Activated naive CD4-positive, alpha-beta T cell treated with anti-CD3 and anti-CD28 coated beads, Interleukin-2, amount 50 U/mL, for 24 hours (primary cell): ENCODE measurements around the gene LCP2.

Source experiments
- H3K27ac Mint-ChIP-seq: one replicate; pipeline ENCODE4 v1.8.0; 2021; ENCODE audit warnings: mild to moderate bottlenecking, mixed read lengths
- H3K27me3 Mint-ChIP-seq: one replicate; pipeline ENCODE4 v1.8.0; 2021; ENCODE audit warnings: mixed read lengths
- H3K36me3 Mint-ChIP-seq: one replicate; pipeline ENCODE4 v1.8.0; 2021; ENCODE audit warnings: mixed read lengths
- H3K4me1 Mint-ChIP-seq: one replicate; pipeline ENCODE4 v1.8.0; 2021; ENCODE audit warnings: mixed read lengths
- H3K4me3 Mint-ChIP-seq: one replicate; pipeline ENCODE4 v1.8.0; 2021; ENCODE audit warnings: mild to moderate bottlenecking, mixed read lengths
- H3K9me3 Mint-ChIP-seq: one replicate; pipeline ENCODE4 v1.8.0; 2021; ENCODE audit warnings: mixed read lengths

LCP2 gene

DNA sequence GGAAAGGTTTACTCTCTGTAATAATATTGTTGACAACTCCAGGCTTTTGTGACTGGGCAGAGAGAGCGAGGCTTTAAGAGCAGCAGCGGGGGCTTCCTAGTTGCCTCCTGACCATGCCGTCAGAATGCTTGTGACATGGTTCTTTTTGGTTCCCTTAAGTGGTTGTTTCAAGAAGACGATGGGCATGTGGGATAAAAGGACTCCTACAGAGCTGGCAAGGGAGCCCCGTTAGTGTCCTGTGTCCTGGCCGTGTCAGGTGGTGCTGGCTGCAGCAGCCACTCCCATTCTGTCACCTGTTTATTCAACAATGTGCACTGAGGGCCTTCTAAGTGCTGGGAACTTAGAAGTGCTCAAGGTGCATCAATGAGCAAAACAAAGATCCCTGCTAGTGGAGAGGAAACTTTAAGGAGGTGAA is 19.7 kb downstream of the LCP2 start:
- peaks cover 92% of the 10 kb centered on the region for H3K4me1 Mint-ChIP-seq
- H3K27me3 Mint-ChIP-seq = no peaks in the 10 kb centered on the region
- H3K27ac Mint-ChIP-seq = peak overlapping the region; percentile 76
- no peaks in the 10 kb centered on the region for H3K9me3 Mint-ChIP-seq
- H3K4me3 Mint-ChIP-seq = peak overlapping the region; percentile 66
- peaks cover 22% of the 10 kb centered on the region for H3K36me3 Mint-ChIP-seq

DNA sequence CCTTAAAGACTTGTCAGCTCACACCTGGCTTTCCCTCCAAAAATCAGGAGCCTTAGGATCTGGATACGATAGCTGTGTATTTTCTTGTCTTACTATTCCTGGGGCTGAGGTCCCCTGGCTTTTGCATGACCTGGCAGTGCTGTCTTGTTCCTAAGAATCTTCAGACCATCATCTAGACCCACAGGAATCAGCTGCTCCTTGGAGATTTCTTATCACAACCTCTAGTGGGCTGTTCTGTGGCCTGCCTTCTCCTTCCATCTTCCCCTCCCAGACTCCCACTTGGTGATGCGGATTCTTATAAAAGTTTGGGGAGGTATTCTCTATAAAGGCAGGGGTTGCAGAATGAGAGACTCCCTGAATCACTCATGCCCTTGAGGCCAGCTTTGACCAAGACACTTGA is 21.4 kb downstream of the LCP2 start:
- Mint-ChIP-seq H3K27ac (peak overlapping the region; percentile 97), H3K36me3 (peaks cover 20% of the 10 kb centered on the region), H3K4me3 (peak overlapping the region; percentile 62), H3K4me1 (peaks cover 89% of the 10 kb centered on the region), H3K9me3 (no peaks in the 10 kb centered on the region), H3K27me3 (no peaks in the 10 kb centered on the region)

DNA sequence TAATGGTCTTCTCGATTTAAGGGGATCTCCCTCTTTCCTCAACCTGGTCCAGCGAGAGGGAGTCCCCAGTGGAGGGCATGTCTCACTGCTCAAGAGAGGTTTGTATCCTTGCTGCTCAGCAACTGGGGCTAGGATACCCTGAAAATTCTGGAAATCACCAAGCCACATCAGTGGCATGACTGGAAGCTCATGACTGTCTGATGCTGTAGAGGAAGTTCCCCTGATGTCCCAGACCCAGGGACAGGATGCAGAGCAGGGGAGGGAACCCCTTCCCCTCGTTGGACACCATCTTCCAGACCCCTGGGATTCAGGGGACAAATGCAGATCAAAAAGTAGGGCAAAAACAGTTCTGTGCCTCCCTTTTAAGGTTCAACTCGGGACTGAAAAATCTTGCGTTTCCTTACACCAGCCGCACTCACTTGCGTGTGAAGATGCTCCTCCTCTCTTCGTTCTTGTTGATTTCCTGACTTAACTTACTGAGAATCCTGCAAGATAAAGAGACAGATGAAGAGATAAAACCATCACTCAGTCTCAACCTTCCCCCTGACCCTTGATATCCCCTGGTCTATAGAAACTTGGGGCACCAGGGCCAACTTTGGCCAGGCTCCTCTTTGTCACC is 22.1 kb downstream of the LCP2 start:
- Mint-ChIP-seq H3K9me3 (no peaks in the 10 kb centered on the region), H3K27me3 (no peaks in the 10 kb centered on the region), H3K4me3 (peak overlapping the region; percentile 62), H3K27ac (peak overlapping the region; percentile 97), H3K36me3 (peaks cover 25% of the 10 kb centered on the region), H3K4me1 (peaks cover 90% of the 10 kb centered on the region)

DNA sequence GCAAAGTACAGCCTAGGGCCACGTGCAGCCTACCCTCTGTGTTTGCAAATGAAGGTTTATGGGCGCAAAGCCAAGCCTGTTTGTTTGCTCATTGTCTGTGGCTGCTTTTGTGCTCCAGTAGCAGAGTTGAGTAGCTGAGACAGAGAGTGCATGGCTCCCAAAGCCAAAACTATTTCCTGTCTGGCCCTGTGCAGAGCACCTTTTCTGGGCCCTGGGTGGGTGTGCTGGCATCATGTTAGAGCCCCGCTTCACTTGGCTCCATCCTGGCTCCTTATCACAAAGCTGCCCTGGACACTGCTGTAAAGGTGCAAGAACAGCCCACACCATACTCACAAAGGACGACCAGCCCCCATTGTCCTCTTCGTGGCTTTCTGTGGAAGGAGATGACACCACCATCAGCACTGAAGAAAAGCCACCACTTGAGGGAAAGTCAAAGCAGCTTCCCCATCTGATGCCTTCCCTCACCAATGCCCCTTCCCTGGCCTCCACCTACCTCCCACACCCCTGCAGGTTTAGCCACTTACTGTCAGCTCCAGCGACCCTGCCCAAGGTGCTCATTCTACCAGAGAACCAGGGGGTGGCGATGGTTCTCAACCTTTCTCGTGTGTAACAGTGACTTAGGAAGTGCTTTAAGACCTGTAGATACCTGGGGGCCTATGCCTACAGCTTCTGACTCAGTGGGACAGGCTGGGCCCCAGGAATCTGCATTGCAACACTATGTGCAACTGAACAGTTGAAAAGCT is 23.4 kb downstream of the LCP2 start:
- H3K27ac Mint-ChIP-seq = peak overlapping the region; percentile 98
- H3K4me3 Mint-ChIP-seq = peak overlapping the region; percentile 84
- H3K27me3 Mint-ChIP-seq = no peaks in the 10 kb centered on the region
- H3K9me3 Mint-ChIP-seq = no peaks in the 10 kb centered on the region
- peaks cover 90% of the 10 kb centered on the region for H3K4me1 Mint-ChIP-seq
- peaks cover 28% of the 10 kb centered on the region for H3K36me3 Mint-ChIP-seq

DNA sequence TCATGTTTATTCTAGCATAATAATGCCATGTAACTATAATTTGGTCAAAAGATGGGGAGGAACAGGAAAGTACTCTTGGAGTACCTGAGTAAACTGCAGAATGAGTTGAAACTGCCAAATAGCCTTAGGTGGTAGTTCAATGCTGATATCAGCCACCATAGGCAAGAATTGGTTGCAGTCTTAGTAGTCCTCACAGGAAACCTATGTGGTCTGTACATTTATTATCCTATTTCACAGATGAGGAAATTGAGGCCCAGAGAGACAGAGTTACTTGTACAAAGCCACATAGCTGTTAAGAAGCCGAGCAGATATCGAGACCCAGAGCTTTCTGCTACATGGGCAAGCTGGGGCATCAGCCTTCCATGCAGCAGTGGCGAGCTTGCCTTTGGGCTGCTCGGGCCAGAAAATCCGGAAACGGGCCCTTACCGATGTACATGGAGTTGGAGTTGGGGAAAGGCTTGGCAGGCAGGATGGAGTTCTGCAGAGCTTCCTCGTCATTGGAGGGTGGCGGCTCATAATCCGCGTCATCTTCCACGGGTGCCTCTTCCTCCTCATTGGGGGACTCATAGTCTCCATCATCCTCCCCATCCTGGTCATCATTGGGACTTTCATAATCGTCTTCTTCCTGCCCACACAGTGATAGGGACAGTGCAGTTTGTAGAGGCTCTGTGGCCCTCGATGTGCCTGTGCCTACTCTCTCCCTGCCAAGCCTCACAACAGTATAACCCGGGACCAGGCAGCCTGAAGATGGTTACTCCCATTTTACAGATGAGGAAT is 27.1 kb downstream of the LCP2 start:
- H3K9me3 Mint-ChIP-seq = no peaks in the 10 kb centered on the region
- H3K36me3 Mint-ChIP-seq = peaks cover 28% of the 10 kb centered on the region
- no peaks in the 10 kb centered on the region for H3K27me3 Mint-ChIP-seq
- no peak overlapping the region for H3K4me3 Mint-ChIP-seq
- H3K27ac Mint-ChIP-seq = peak overlapping the region; percentile 91
- peaks cover 91% of the 10 kb centered on the region for H3K4me1 Mint-ChIP-seq

DNA sequence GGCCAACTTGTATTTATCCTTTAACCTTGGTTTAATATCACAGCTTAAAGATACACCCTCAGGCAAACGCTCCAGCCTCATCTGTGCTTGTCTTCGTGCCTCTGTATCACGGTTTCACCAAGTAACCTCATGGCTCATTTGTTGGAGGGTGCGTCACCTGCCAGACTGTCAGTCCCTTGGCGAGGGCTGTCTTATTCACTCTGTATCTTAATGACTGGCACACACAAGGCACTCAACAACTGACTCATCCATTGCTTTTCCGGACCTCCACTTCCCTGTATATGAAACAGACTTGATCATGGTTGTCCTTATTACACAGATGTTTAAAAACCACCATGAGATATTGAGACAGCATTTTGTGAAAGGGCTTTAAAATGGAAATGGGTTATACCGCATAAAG is 28.0 kb downstream of the LCP2 start:
- no peaks in the 10 kb centered on the region for H3K9me3 Mint-ChIP-seq
- peaks cover 86% of the 10 kb centered on the region for H3K4me1 Mint-ChIP-seq
- H3K27me3 Mint-ChIP-seq = no peaks in the 10 kb centered on the region
- H3K36me3 Mint-ChIP-seq = peaks cover 25% of the 10 kb centered on the region
- peak overlapping the region; percentile 90 for H3K27ac Mint-ChIP-seq
- H3K4me3 Mint-ChIP-seq = peak overlapping the region; percentile 66

DNA sequence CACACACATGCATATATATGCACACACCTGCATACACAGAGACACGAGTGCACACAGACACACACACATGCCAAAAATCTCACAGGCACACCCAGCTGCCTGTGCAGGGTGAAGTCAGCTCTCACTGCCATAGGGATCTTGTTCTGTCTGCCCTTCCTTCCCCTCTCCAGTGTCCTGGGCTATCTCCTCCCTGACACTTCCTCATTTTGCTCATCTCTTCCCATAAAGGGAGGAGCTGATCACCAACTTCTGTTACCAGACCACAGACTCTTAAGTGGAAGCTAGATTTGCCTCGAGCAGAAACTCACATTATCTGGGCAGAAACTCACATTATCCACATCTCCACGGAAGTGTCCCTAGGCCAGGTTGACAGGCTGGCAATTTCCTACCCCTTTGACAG is 28.7 kb downstream of the LCP2 start:
- Mint-ChIP-seq H3K9me3 (no peaks in the 10 kb centered on the region), H3K36me3 (peaks cover 25% of the 10 kb centered on the region), H3K27me3 (no peaks in the 10 kb centered on the region), H3K4me1 (peaks cover 86% of the 10 kb centered on the region), H3K27ac (peak overlapping the region; percentile 90), H3K4me3 (peak overlapping the region; percentile 5)

DNA sequence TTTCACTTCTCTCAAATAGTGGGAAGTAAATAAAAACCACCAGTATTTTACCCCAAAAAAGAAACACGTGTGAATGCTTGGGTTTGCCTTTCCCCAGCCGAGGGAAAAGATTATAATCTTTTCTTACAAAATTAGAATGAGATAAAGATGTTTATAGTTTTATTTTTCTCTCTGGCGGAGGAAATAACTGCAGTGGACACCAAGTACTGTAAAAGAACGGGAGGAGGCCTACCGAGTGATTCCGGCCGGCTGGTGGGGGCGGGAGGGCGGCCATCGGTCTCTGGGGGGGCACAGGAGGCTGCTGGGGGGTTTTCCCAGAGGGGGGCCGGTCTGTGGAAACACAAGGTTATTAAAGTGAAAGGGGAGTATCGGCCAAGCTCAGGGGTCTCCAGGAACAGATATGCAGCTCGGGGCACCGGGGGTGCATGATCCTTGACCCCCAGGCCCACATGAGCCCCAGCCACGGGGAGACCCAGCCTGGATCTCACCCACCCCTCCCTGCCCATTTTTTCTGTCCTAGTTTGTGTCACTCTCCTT is 29.4 kb downstream of the LCP2 start:
- peak overlapping the region; percentile 73 for H3K4me3 Mint-ChIP-seq

DNA sequence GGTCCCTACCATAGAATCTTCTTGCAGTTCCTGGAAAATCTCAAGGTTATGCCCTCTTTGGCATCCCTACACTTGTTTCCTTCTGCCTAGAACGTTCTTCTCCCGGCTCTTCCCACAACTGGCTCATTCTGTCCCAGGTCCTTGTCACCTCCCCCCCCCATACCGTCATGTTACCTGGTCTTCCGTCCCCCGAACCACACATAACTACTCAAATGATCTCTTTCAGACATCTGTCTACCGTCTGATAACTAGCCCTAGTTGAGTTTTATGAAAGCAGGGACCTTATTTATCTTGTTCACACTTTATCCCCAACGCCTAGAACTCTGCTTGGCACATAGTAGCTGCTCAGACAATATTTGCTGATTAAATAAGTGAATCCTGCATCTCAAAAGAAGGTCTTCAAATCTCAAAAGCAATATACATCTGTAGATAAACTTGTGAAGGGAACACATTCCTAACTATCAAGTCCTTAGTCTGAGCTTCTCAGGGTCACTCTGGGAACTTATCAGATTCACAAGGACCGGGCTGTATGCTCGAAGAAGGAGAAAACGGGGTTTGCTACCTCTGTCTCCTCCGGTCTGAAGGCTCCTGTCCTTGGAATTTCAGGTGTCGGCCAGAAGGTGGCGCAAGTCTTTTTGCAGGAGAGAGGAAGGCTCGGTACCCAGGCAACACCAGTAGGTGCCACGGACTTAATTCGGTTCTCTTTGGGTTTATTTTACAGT is 30.0 kb downstream of the LCP2 start:
- peaks cover 90% of the 10 kb centered on the region for H3K4me1 Mint-ChIP-seq
- peaks cover 29% of the 10 kb centered on the region for H3K36me3 Mint-ChIP-seq
- no peaks in the 10 kb centered on the region for H3K27me3 Mint-ChIP-seq
- H3K9me3 Mint-ChIP-seq = no peaks in the 10 kb centered on the region
- H3K27ac Mint-ChIP-seq = peak overlapping the region; percentile 87
- peak overlapping the region; percentile 73 for H3K4me3 Mint-ChIP-seq

More for the DNA sequence above, 29.4 kb downstream of the LCP2 start:
- no peaks in the 10 kb centered on the region for H3K27me3 Mint-ChIP-seq
- peak overlapping the region; percentile 87 for H3K27ac Mint-ChIP-seq
- H3K36me3 Mint-ChIP-seq = peaks cover 28% of the 10 kb centered on the region
- H3K4me1 Mint-ChIP-seq = peaks cover 88% of the 10 kb centered on the region
- no peaks in the 10 kb centered on the region for H3K9me3 Mint-ChIP-seq

DNA sequence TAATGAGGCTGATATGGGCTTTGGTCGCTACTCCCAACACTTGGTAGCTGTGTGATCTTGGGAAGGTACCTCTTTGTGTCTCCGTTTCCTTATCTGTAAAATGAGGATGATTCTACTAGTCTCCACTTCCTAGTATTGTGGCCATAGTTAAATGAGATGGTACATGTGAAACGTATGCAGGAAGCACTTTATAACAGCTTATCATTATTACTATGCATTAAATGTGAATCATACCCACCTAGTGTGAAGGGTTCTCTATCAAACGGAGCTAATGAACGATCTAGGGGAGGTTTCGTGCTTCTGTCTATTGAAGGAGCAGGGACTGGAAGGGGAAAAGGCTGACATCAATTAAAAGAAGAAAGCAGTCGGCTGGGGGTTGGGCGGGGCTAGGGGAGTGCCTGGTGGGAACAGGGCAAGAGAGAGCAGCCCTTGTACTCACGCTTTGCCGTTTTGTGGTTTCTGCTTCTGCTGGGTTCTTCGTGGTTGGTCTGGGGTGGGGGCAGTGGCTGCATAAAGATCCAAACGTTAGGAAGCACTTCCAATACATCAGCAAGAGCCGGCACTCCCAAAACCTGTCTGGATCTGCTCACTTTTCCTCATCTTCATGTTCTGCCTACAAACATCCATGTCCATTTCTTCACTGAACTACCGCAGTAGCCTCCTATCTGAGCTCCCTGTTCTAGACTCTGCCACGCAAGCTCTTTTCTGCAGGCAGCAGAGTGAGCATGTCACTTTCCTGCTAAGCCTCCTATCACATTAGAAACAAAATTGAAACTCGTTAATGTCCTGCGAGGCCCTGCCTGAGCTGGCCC is 30.8 kb downstream of the LCP2 start:
- no peaks in the 10 kb centered on the region for H3K9me3 Mint-ChIP-seq
- H3K4me1 Mint-ChIP-seq = peaks cover 93% of the 10 kb centered on the region
- H3K27me3 Mint-ChIP-seq = no peaks in the 10 kb centered on the region
- peaks cover 32% of the 10 kb centered on the region for H3K36me3 Mint-ChIP-seq
- peak overlapping the region; percentile 73 for H3K4me3 Mint-ChIP-seq
- H3K27ac Mint-ChIP-seq = peak overlapping the region; percentile 87

DNA sequence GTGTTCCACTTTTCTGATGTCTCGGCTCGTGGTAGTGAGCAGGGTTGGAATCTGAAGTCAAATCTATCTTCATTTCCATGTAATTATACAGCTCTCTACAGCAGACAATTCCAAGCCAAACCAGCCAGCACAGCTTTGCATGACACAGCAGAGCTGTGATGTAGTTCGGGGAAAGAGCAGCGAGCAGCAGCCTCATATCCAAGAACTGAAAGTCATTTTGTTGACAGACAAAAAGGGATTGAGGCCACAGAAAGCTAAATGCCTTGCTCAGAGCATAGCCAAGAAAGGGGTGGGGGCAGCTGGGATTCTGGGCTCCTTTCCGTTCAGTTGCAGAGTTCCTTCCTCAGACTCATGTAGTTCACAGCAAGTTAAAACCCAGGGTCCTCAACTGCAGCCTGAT is 32.1 kb downstream of the LCP2 start:
- Mint-ChIP-seq H3K4me1 (peaks cover 94% of the 10 kb centered on the region), H3K9me3 (no peaks in the 10 kb centered on the region), H3K4me3 (no peak overlapping the region), H3K27ac (peak overlapping the region; percentile 59), H3K36me3 (peaks cover 38% of the 10 kb centered on the region), H3K27me3 (no peaks in the 10 kb centered on the region)

DNA sequence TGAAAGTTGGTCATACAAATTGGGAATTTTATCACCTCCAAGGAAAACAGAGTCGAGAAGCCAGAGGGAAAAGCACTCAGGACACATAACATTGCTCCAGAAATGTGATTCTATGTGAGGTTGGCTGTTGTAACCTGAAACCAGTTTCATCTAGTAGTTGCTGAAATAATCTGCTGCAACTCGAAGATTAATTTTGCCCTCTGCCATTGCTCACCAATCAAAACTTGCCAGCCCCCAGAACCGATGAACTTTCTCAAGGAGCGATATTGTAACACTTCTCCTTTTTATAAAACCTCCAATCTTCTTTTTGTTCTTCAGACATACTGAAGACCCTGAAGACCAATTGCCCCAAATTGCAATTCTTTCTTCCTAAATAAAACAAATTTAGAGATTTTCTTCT is 33.7 kb downstream of the LCP2 start:
- H3K27ac Mint-ChIP-seq = peak overlapping the region; percentile 90
- H3K36me3 Mint-ChIP-seq = peaks cover 45% of the 10 kb centered on the region
- H3K27me3 Mint-ChIP-seq = no peaks in the 10 kb centered on the region
- peaks cover 94% of the 10 kb centered on the region for H3K4me1 Mint-ChIP-seq
- H3K9me3 Mint-ChIP-seq = no peaks in the 10 kb centered on the region
- no peak overlapping the region for H3K4me3 Mint-ChIP-seq

DNA sequence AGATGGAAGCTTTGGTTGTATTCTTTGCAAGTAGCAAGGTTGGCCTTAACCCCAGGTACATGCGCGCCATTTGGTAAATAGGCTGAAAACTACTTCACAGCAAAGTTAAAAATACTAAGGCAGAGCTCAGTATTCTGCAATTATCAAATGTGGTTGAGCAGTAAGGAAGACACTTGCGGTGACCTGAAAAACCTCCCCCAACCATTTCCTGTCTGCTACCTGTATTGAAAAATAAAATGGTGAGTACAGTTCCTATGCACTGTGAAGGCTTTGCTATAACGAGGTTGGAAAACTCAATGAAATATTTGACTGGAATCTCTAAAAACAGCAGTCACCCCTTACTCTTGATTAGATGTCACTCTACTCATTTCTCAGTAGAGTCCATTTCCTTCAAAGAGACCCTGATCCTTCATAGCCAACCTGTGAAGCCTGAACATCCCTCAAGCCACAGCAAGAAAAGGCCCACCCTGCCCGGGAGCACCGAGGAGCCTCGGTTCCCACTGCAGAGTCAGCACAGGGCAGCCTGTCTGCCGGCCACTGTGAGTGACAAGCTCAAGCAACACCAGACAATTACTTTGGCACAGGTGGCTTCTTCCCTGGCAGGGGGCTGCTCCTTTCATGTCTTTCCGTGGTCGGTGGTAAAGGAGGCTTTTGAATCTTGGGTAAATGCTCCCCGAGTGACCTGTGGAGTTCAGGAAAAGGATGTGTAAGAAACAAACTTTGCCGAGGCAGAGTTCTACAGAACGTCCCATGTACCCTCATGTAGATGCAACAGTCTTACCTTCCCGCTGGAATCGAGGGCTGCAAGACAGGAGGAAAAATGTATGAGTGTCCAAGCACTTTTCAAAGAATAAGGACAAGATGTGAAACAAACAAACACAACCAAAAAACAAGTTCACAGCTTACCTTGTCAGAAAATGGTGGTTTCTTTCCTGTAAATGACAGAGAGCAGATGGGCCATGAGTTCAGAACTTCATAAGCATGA is 35.2 kb downstream of the LCP2 start:
- Mint-ChIP-seq H3K27me3 (no peaks in the 10 kb centered on the region), H3K9me3 (no peaks in the 10 kb centered on the region), H3K4me3 (peak overlapping the region; percentile 69), H3K36me3 (peaks cover 48% of the 10 kb centered on the region), H3K4me1 (peaks cover 90% of the 10 kb centered on the region), H3K27ac (peak overlapping the region; percentile 98)
